H1 (cell line): ENCODE data around the gene GGCX. TPM values are rescaled to one million over a fixed set of nuclear protein-coding genes. Genes with fewer than 3 reads are reported as not detected.

Source experiments
- CTCF ChIA-PET: fragments of 300-600 bp; sonication (Branson Sonifier 250); formaldehyde crosslinking; loops from one replicate; lab custom pipeline; 2021; ENCODE audit not compliant: partially characterized antibody; lab: Charles Lee
- POLR2A ChIA-PET: fragments of 300-600 bp; sonication (Branson Sonifier 250); formaldehyde crosslinking; loops from one replicate; lab custom pipeline; 2021; ENCODE audit warnings: inconsistent platforms; ENCODE audit not compliant: partially characterized antibody; lab: Charles Lee
- DNase-seq, 2 experiments: peaks; one replicate each; pipeline versions ENCODE4 v3.0.0 to v3.0.0-alpha.2; 2010 to 2022; ENCODE audit warnings: low spot score in 2 of 2, low read depth in 1 of 2, mixed read lengths in 1 of 2
- FAIRE-seq: peaks from 2 replicates; lab custom pipeline; 2011; peaks lifted over from hg19 to GRCh38; lab: Jason Lieb, UNC
- H2AFZ ChIP-seq: 2 replicates; pipeline ENCODE4 v1.8.1; 2012; ENCODE audit warnings: low read length, inconsistent platforms
- H2AK5ac ChIP-seq: 2 replicates; pipeline ENCODE4 v1.6.1; 2013; ENCODE audit warnings: low read depth, low read length
- H2BK120ac ChIP-seq: replicated peaks from 2 replicates; pipeline ENCODE3; 2013; ENCODE audit warnings: low read depth, low read length, inconsistent platforms
- H2BK12ac ChIP-seq: 2 replicates; pipeline ENCODE4 v1.6.1; 2013; ENCODE audit warnings: low read depth, low read length
- H2BK15ac ChIP-seq: 2 replicates; pipeline ENCODE4 v1.6.1; 2013; ENCODE audit warnings: low read length
- H2BK20ac ChIP-seq: 2 replicates; pipeline ENCODE4 v1.6.1; 2013; ENCODE audit warnings: low read length
- H2BK5ac ChIP-seq: 2 replicates; pipeline ENCODE4 v1.6.1; 2013; ENCODE audit warnings: low read depth, low read length
- H3K14ac ChIP-seq: 2 replicates; pipeline ENCODE4 v1.6.1; 2013; ENCODE audit warnings: inconsistent platforms; ENCODE audit not compliant: insufficient read length
- H3K18ac ChIP-seq: 2 replicates; pipeline ENCODE4 v1.6.1; 2013; ENCODE audit warnings: low read length; ENCODE audit errors: extremely low read depth
- H3K23ac ChIP-seq: 2 replicates; pipeline ENCODE4 v1.6.1; 2013; ENCODE audit warnings: inconsistent platforms; ENCODE audit not compliant: insufficient read length
- H3K23me2 ChIP-seq: 2 replicates; pipeline ENCODE4 v1.6.1; 2013; ENCODE audit warnings: low read depth, low read length
- H3K27ac ChIP-seq: 2 replicates; pipeline ENCODE4 v1.6.1; 2011; ENCODE audit warnings: low read depth, low read length, inconsistent platforms
- H3K27me3 ChIP-seq, 4 experiments: replicated peaks in 1 of 4; 1 replicate in 1 of 4; 2 replicates in 3 of 4; pipeline versions ENCODE4 v1.6.1 to v1.8.1; 2011 to 2013; ENCODE audit warnings: low read length in 3 of 4, mild to moderate bottlenecking in 3 of 4, inconsistent platforms in 2 of 4, mixed read lengths in 2 of 4, moderate library complexity in 1 of 4; ENCODE audit not compliant: control insufficient read depth in 3 of 4, insufficient read depth in 3 of 4; ENCODE audit errors: extremely low read depth in 1 of 4
- H3K36me3 ChIP-seq, 4 experiments: 2 replicates each; pipeline versions ENCODE4 v1.6.1 to v1.8.1; 2011 to 2013; ENCODE audit warnings: mild to moderate bottlenecking in 4 of 4, low read length in 3 of 4, moderate library complexity in 2 of 4, control low read depth in 1 of 4, inconsistent platforms in 1 of 4; ENCODE audit not compliant: insufficient read depth in 4 of 4, control insufficient read depth in 2 of 4
- H3K4ac ChIP-seq: replicated peaks from 2 replicates; pipeline ENCODE3; 2013; ENCODE audit warnings: low read length, low read depth, mixed read lengths, inconsistent platforms; ENCODE audit not compliant: insufficient read length
- H3K4me1 ChIP-seq, 4 experiments: replicated peaks in 1 of 4; 1 replicate in 1 of 4; 2 replicates in 3 of 4; pipeline versions ENCODE4 v1.6.1 to v1.8.1; 2011 to 2013; ENCODE audit warnings: low read length in 3 of 4, inconsistent platforms in 2 of 4, mixed read lengths in 1 of 4; ENCODE audit not compliant: insufficient read depth in 4 of 4, control insufficient read depth in 3 of 4
- H3K4me2 ChIP-seq, 2 experiments: 2 replicates each; pipeline versions ENCODE4 v1.6.1 to v1.8.1; 2011 to 2013; ENCODE audit warnings: low read depth in 2 of 2, low read length in 2 of 2, control low read depth in 1 of 2, inconsistent platforms in 1 of 2, mild to moderate bottlenecking in 1 of 2; ENCODE audit not compliant: insufficient read depth in 1 of 2
- H3K4me3 ChIP-seq, 4 experiments: fragments of 200-600, 300-600 bp in 1 of 4; sonication (generic), shearing (Covaris generic), sonication (Bioruptor Twin) in 1 of 4; 2 replicates each; pipeline versions ENCODE4 v1.5.1 to v1.8.1; 2011 to 2016; ENCODE audit warnings: low read length in 4 of 4, low read depth in 3 of 4, control low read depth in 2 of 4, inconsistent platforms in 2 of 4, mild to moderate bottlenecking in 2 of 4, mixed read lengths in 1 of 4, moderate library complexity in 1 of 4; ENCODE audit not compliant: insufficient read depth in 2 of 4; ENCODE audit errors: extremely low read depth in 1 of 4
- H3K56ac ChIP-seq: replicated peaks from 2 replicates; pipeline ENCODE3; 2013; ENCODE audit warnings: low read depth, mild to moderate bottlenecking, mixed read lengths, low read length, inconsistent platforms; ENCODE audit not compliant: insufficient read length
- H3K79me1 ChIP-seq: 2 replicates; pipeline ENCODE4 v1.6.1; 2013; ENCODE audit warnings: low read depth, low read length, control low read depth
- H3K79me2 ChIP-seq, 2 experiments: 2 replicates each; pipeline versions ENCODE4 v1.6.1 to v1.8.1; 2012 to 2013; ENCODE audit warnings: low read length in 2 of 2, mild to moderate bottlenecking in 2 of 2, inconsistent platforms in 1 of 2; ENCODE audit not compliant: insufficient read depth in 2 of 2, control insufficient read depth in 1 of 2
- H3K9ac ChIP-seq, 4 experiments: replicated peaks in 1 of 4; 1 replicate in 1 of 4; 2 replicates in 3 of 4; pipeline versions ENCODE4 v1.6.1 to v1.8.1; 2011 to 2013; ENCODE audit warnings: low read depth in 3 of 4, low read length in 3 of 4, control low read depth in 2 of 4, mild to moderate bottlenecking in 2 of 4, moderate library complexity in 2 of 4, inconsistent platforms in 1 of 4; ENCODE audit errors: extremely low read depth in 1 of 4
- H3K9me3 ChIP-seq, 2 experiments: 2 replicates each; pipeline versions ENCODE4 v1.6.1 to v1.8.1; 2012 to 2013; ENCODE audit warnings: mild to moderate bottlenecking in 2 of 2, moderate library complexity in 2 of 2, control low read depth in 1 of 2, inconsistent platforms in 1 of 2, low read depth in 1 of 2, low read length in 1 of 2, mixed read lengths in 1 of 2; ENCODE audit not compliant: insufficient read depth in 2 of 2
- H4K20me1 ChIP-seq, 2 experiments: replicated peaks in 1 of 2; 2 replicates each; pipeline versions ENCODE3 to v1.8.1; 2011 to 2013; ENCODE audit warnings: inconsistent platforms in 2 of 2, low read length in 2 of 2, mild to moderate bottlenecking in 1 of 2; ENCODE audit not compliant: insufficient read depth in 2 of 2, control insufficient read depth in 1 of 2
- H4K5ac ChIP-seq: 2 replicates; pipeline ENCODE4 v1.6.1; 2013; ENCODE audit warnings: low read length, low read depth, mixed read lengths, inconsistent platforms; ENCODE audit not compliant: insufficient read length
- H4K8ac ChIP-seq: 2 replicates; pipeline ENCODE4 v1.8.0; 2013; ENCODE audit warnings: mild to moderate bottlenecking, moderate library complexity, low read length, inconsistent platforms; ENCODE audit not compliant: insufficient read depth; ENCODE audit errors: extremely low read depth
- H4K91ac ChIP-seq: replicated peaks from 2 replicates; pipeline ENCODE3; 2013; ENCODE audit warnings: low read length, mixed read lengths, inconsistent platforms; ENCODE audit not compliant: insufficient read length
- SP1 ChIP-seq: IDR thresholded peaks from 2 replicates; pipeline ENCODE4 v1.6.1; 2011; ENCODE audit warnings: low read depth, low read length
- TEAD4 ChIP-seq: IDR thresholded peaks from 2 replicates; pipeline ENCODE4 v1.6.1; 2012; ENCODE audit warnings: low read depth, low read length, inconsistent platforms, mixed read lengths
- WGBS, 2 experiments: shearing (Covaris generic) in 1 of 2; methylation state at CpG; one replicate each; pipeline versions ENCODE4 v1.1.6 to v1.1.7; 2013 to 2015; ENCODE audit warnings: low lambda C conversion rate in 2 of 2, mixed read lengths in 2 of 2, inconsistent platforms in 1 of 2, low coverage in 1 of 2, missing lambda C conversion rate in 1 of 2; ENCODE audit not compliant: insufficient replicate concordance in 2 of 2, insufficient coverage in 1 of 2, insufficient read length in 1 of 2; ENCODE audit errors: extremely low coverage in 1 of 2, missing lambda C conversion rate in 1 of 2; 5-methylcytosine and 5-hydroxymethylcytosine counted together
- polyA plus RNA-seq, 7 experiments: library from polyadenylated mRNA; depleted of rRNA in 3 of 7; stranded (reverse) in 5 of 7; unstranded in 2 of 7; fragments of >200 nt in 5 of 7; fragments of 200-250 nt in 2 of 7; gene quantifications; 1 replicate in 5 of 7; 2 replicates in 1 of 7; 4 replicates in 1 of 7; pipeline versions ENCODE4 v1.2.1 to v1.2.3, GENCODE V29; 2011 to 2013; ENCODE audit warnings: missing spikeins in 2 of 7, mixed read lengths in 2 of 7
- total RNA-seq: library from RNA; stranded (reverse); fragmentation: NEBNext Ultra II Directional; extraction: Animal tissue kit (Norgen Biotek cat#: 25700); gene quantifications from 2 replicates; pipeline ENCODE4 v1.2.1, GENCODE V29; 2021

Gene GGCX
- total and polyA plus RNA-seq, 2 of the 8 experiments (the other 6 are each of a cell fraction or from before 2014, with no cell fraction given) = 29.4 to 33.8 TPM

DNA sequence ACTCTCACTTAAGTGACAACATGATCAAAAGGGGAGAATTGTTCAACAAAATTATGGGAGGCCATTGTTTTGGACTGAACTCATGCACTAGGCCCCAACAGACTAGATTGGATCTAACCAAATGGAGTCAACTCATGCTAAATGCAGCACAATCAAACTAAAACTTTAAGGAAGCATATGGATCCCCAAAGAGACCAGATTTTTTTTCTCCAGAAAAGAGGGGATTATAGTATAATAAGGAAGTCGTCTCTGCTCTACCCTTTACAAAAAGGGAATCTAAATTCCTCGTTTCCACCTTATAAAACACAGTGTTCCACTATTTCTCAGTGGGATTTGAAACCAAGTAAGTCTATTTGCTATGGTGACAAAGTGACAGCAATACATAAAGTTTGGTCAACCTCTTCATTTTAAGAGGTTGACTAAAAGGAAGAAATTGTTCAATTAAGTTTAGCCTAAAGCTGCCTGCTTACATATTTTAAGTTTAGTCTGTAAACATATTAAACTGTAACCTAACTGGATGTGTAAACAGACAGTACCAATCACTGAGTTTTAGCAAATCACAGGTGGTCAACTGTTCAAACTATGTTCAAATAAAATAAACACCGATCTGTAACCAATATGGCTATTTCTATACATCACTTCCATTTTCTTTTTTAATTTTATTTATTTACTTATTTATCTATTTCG, 63.2 kb downstream of the GGCX start:
- Histone ChIP-seq H2BK20ac (no peak overlapping the region), H2BK120ac (no peak overlapping the region), H3K79me2 (no peaks in the 10 kb centered on the region), H4K20me1 (no peaks in the 10 kb centered on the region), H3K4me2 (no peak overlapping the region), H4K8ac (no peak overlapping the region), H3K36me3 (no peaks in the 10 kb centered on the region), H2AK5ac (no peak overlapping the region), H3K4me1 (no peaks in the 10 kb centered on the region; a peak in 1 of 7 replicates), H3K18ac (no peak overlapping the region), H3K56ac (no peak overlapping the region), H4K5ac (no peak overlapping the region), H3K27me3 (no peaks in the 10 kb centered on the region), H3K9ac (no peak overlapping the region), H2BK15ac (no peak overlapping the region), H3K4me3 (no peak overlapping the region), H2BK5ac (no peak overlapping the region), H3K4ac (no peak overlapping the region), H2AFZ (no peak overlapping the region), H3K9me3 (no peaks in the 10 kb centered on the region), H3K23me2 (no peaks in the 10 kb centered on the region), H4K91ac (no peak overlapping the region), H3K23ac (no peak overlapping the region), H3K14ac (no peak overlapping the region), H3K79me1 (no peaks in the 10 kb centered on the region), H3K27ac (no peak overlapping the region), H2BK12ac (no peak overlapping the region)
- POLR2A ChIA-PET = interaction anchor here (1.2 kb wide), 1 partner anchor 39 kb away, joined by 3 read pairs; no protein-coding TSS in a partner anchor
- CTCF ChIA-PET = interaction anchor here (1.6 kb wide), 1 partner anchor 54 kb away, joined by 3 read pairs; no protein-coding TSS in a partner anchor
- no peak for DNase-seq
- WGBS, 2 experiments = 77 to 100% methylated on average over 2 to 4 of the region's 4 CpGs
- no peak for FAIRE-seq
- TF ChIP-seq TEAD4 (no peak), SP1 (no peak)
